HG03558 (cell line): ENCODE measurements around the gene SCAMP1.
"Not testable (repeated sequence)": the region's sequence is repeated elsewhere in the genome, so short reads cannot be mapped to it uniquely, and the experiment has no call there.

Experiments used
- ATAC-seq: cut with Tn5 transposase; IDR thresholded peaks from one replicate; pipeline ENCODE4 v1.9.1; 2021; ENCODE audit warnings: moderate number of reproducible peaks; ENCODE audit not compliant: unreplicated experiment; ENCODE audit errors: extremely low read depth

Gene SCAMP1

DNA sequence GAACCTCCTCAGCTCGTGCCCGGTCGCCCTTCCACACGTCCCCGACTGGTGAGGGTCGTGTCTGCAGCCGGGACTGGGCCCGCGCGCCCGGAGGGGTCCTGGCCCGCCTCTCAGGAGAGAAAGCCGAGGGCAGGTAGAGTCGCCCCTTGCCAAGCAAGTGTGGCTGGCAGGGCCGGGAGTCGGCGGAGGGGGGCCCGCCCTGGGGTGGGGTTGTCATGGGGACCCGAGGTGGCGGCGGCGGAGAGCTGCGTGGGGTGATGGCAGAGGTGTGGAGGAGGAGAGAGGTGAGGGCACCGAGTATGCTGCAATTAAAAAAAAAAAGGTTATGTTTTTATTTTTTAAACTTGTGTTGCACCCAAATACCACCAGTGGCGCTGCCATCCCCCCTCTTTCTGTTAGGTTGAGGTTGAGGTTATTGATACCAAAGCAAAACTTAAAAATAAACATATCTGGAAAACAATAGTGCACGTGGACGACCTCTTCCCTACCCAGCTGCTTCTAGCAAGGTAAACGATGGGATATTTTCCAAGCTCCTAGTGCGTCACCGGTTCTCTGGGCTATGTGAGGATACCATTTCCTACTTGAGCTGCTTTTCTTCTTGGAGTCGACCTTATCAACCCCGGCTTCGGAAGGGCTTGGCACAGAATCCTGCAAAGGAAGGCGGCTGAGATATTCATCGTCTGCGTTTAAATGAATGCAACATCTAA is 660 bp downstream of the SCAMP1 start:
- ATAC-seq = no peak

DNA sequence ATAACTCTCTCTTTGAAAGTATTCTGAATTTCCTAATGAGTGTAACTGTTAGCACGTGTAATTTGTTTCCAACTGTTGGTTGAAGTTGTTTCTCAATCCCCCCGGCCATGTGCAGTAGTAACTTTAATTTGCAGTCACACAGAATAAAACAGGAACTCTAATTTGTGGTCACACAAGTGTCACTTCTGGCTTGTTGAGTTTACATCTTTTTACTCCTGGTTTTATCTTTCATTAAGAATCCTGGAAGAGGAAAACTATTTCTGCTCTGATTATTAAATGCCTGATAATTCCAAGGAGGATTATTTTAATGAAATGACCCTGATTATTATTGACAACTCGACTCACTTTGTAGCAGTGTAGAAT is 1.2 kb downstream of the SCAMP1 start:
- ATAC-seq = no peak

DNA sequence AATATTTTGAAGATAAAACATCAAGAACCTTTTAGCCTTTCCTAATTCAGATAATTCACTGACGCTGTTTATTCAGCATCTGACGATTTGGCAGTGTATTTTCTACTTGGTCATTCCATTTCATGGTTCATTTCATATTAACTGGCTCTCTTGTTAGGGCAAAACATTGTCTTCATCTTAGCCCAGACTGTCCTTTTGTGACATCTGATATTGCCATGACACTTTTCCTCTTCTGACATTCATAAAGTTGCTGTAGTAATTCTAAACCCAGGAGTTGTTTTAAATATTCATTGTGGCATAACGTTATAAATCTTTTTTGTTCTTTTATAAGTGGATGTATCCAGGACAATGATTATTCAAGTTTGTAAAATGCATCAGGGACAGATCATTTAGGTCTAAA is 1.8 kb downstream of the SCAMP1 start:
- no peak for ATAC-seq

GRCh38 chr5:78364005-78364404 is 3.6 kb downstream of the SCAMP1 start:
- no peak for ATAC-seq

- ATAC-seq = no peak
Measured at GRCh38 chr5:78367318-78367991, 7.0 kb downstream of the SCAMP1 start.

GRCh38 chr5:78369680-78370079 is 9.3 kb downstream of the SCAMP1 start:
- ATAC-seq = no peak

GRCh38 chr5:78373231-78373630 is 12.8 kb downstream of the SCAMP1 start:
- ATAC-seq = no peak

DNA sequence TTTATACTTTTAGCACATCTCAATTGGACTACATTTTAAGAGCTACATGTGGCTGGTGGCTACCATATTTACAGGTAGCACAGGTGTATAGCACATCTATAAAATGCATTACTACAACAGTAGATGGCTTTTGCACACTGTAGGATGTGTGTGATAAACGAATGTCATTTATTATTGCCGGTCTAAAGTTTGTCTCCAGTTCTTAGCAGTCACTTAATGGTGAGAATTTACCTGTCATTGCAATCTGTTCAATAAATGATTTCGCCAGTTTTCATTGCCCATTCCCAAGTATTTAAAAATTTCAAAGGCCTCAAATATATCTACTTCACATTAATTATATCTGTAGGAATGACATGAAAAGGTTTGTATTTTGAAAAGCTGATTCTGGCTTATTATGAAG is 15.9 kb downstream of the SCAMP1 start:
- no peak for ATAC-seq

- no peak for ATAC-seq
Measured at GRCh38 chr5:78377056-78377717, 16.8 kb downstream of the SCAMP1 start.

- no peak for ATAC-seq
Measured at GRCh38 chr5:78377718-78378105, 17.3 kb downstream of the SCAMP1 start.

DNA sequence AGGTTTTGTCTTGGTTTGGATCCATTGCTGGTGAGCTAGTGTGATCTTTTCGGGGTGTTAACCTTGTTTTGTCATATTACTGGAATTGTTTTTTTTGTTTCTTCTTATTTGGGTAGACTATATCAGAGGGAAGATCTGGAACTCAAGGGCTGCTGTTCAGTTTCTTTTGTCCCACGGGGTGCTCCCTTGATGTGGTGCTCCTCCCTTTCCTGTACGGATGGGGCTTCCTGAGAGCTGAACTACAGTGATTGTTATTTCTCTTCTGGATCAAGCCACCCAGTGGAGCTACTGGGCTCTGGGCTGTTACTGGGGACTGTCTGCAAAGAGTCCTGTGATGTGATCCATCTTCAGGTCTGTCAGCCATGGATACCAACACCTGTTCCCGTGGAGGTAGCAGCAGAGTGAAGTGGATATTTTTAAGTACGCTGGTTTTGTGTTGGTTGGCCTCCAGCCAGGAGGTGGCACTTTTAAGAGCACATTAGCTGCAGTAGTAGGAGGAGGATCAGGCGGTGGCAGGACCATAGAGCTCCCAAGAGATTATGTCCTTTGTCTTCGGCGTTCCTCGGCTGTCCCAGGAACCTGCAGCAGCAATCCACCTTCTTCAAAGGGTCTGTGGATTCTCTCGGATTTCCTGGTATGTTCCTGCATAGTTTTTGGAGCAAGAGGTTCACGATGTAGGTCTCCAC is 27.2 kb downstream of the SCAMP1 start:
- no peak for ATAC-seq

GRCh38 chr5:78391357-78391756 is 30.9 kb downstream of the SCAMP1 start:
- ATAC-seq = not testable (repeated sequence)

- ATAC-seq = no peak
Measured at GRCh38 chr5:78397831-78398230, 37.4 kb downstream of the SCAMP1 start.

- no peak for ATAC-seq
Measured at GRCh38 chr5:78399116-78399515, 38.7 kb downstream of the SCAMP1 start.

DNA sequence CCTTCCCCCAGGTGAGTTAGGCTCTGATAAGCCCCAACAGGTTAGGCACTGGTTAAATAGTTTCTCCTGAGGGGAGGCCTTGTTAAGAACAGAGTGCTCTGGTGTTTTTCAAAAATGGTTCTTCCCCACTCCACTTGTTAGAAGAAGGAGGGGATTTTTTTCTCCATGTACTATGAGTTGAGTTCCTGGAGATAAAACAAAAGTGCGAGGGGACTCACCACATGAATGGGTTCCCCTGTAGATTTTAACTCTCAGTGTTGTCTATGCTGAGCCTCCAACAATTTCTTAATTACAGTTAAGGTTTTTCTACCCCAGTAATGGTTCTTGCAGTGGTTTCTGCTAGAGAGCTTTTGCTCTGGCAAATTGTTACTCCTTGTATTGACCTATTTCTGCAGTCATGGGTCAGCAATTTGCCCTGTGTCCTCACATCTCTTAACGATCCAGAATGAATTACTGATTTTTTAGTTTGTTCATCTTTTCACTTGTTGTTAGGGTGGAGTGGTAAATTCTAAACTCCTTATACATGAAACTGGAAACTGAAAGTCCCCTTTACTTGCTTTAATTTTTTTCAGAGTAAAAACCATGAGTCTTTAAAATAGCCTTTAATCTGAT is 44.4 kb downstream of the SCAMP1 start:
- no peak for ATAC-seq

DNA sequence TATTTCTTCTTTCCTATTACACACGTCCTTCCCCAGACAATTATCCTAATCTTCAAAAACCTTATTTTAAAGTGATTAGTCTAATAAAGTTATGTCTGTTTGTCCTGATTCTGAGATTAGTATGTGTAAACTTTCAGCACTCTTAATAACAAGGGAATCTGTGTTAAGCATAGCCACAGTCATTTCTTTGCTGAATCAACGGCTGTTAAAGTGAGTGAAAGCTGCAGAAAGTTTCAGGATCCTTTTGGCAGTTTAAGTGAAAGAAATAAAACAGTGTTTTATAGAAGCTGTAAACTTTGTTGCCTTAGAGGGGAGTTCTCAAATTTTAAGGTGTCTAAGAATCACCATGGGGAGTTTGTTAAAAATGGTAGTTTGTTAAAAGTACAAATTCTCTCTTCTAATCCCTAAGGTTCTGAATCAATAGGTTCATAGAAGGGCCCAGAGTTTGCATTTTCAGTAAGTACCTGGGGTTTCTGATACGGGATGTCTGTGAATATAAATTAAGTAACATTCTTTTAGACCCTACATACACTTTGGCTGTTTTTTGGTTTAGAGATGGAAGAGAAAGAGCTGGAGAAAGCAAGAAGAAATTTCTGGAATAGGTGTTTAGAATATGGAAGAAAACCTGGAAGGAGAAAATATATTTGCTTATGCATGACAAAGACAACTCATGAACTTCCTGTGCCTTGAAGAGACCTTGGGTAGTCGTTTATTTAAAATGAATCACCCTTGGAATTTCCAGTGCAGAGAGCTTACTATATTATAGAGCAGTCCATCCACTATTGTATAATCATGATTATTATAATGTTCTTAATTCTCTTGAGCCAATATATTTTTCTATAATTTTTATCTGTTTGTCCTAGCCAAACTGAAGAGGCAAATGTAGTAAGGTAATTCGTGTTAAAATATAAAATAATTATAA is 45.7 kb downstream of the SCAMP1 start:
- no peak for ATAC-seq

DNA sequence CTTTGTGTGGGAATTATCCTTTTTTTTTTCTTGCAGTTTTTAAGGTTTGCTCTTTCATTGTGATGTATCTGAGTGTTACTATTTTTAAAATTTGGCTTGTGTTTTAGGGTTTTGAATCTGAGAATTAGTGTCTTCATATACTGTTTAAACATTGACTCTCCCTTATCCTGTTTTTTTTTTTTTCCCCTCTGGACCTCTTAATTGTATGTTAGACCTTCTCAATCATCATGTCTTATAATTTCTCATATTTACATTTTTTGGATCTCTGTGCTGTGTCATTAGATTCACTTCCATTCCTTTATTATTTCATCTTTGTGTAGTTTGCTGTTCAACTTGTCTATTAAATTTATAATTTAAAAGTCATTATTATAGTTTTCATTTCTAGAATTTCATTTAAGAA is 47.0 kb downstream of the SCAMP1 start:
- no peak for ATAC-seq

DNA sequence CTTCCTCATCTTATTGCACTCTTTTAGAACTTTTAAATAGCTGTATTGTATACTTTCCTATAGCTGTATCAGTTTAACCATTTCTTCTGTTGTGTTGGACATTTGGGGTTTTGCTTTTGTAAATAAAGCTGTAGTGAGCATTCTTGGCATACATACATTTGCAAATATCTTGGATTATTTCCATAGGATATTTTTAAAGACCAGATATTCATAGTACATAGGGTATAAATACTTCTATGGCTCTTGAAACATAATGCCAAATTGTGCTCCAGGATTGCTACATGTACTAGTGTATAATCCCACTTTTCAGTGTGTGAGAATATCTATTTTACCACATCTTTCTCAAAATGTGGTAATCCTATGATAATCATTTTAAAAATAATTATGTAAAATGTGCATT is 51.2 kb downstream of the SCAMP1 start:
- ATAC-seq = no peak

- no peak for ATAC-seq
Measured at GRCh38 chr5:78416677-78417425, 56.4 kb downstream of the SCAMP1 start.
